Caco-2 (cell line): Measurements from ENCODE around the gene EIF2S2. TPM values are rescaled to one million over a fixed set of nuclear protein-coding genes. Genes with fewer than 3 reads are reported as not detected.

Experiments used
- BruUV-seq: library from RNA; stranded (reverse); fragments of 400-500 nt; replicated peaks from 2 replicates; lab custom pipeline; 2021; lab: Mats Ljungman, UMichigan
- CTCF ChIA-PET: fragments of 300-600 bp; sonication (Branson Sonifier 250); formaldehyde crosslinking; loops from one replicate; lab custom pipeline; 2022; ENCODE audit warnings: antibody characterized with exemption; lab: Charles Lee
- POLR2A ChIA-PET: fragments of 300-600 bp; sonication (Branson Sonifier 250); formaldehyde crosslinking; loops from one replicate; lab custom pipeline; 2022; ENCODE audit warnings: antibody characterized with exemption; lab: Charles Lee
- DNase-seq, 2 experiments: peaks; one replicate each; pipeline versions ENCODE4 v3.0.0 to v3.0.0-alpha.2; 2020 to 2022
- H3K27me3 ChIP-seq: replicated peaks from 2 replicates; pipeline ENCODE4 v1.6.0; 2011; ENCODE audit warnings: low read length; ENCODE audit not compliant: control insufficient read depth, insufficient read depth
- H3K36me3 ChIP-seq: 2 replicates; pipeline ENCODE4 v1.5.1; 2011; ENCODE audit warnings: low read length; ENCODE audit not compliant: control insufficient read depth, insufficient read depth
- H3K4me1 ChIP-seq: fragments of 250-450 bp; sonication (Bioruptor Pico); 2 replicates; pipeline ENCODE4 v1.5.1; 2020; ENCODE audit warnings: mild to moderate bottlenecking
- H3K4me3 ChIP-seq: 2 replicates; pipeline ENCODE4 v1.5.1; 2011; ENCODE audit warnings: low read depth, mild to moderate bottlenecking, control low read depth, low read length
- H3K9me3 ChIP-seq: fragments of 250-450 bp; sonication (Bioruptor Pico); 2 replicates; pipeline ENCODE4 v1.5.1; 2020; ENCODE audit warnings: mild to moderate bottlenecking, moderate library complexity
- H3K27ac Mint-ChIP-seq: one replicate; pipeline ENCODE4 v1.8.0; 2022; ENCODE audit warnings: mixed read lengths; ENCODE audit not compliant: unreplicated experiment
- H3K27me3 Mint-ChIP-seq: one replicate; pipeline ENCODE4 v1.8.0; 2022; ENCODE audit warnings: mixed read lengths; ENCODE audit not compliant: insufficient read depth, unreplicated experiment
- H3K36me3 Mint-ChIP-seq: one replicate; pipeline ENCODE4 v1.8.0; 2022; ENCODE audit warnings: mild to moderate bottlenecking, mixed read lengths; ENCODE audit not compliant: insufficient read depth, unreplicated experiment
- H3K4me1 Mint-ChIP-seq: one replicate; pipeline ENCODE4 v1.8.0; 2022; ENCODE audit warnings: low read depth, mixed read lengths; ENCODE audit not compliant: unreplicated experiment
- H3K4me3 Mint-ChIP-seq: one replicate; pipeline ENCODE4 v1.8.0; 2022; ENCODE audit warnings: mild to moderate bottlenecking, moderate library complexity, mixed read lengths; ENCODE audit not compliant: unreplicated experiment
- H3K9me3 Mint-ChIP-seq: one replicate; pipeline ENCODE4 v1.8.0; 2022; ENCODE audit warnings: mixed read lengths; ENCODE audit not compliant: unreplicated experiment
- CTCF ChIP-seq, 2 experiments: fragments of 200-600 bp in 1 of 2; IDR thresholded peaks; 1 replicate in 1 of 2; 2 replicates in 1 of 2; pipeline versions ENCODE4 v1.5.1 to v1.8.0; 2011 to 2022; ENCODE audit warnings: antibody characterized with exemption in 1 of 2, control low read depth in 1 of 2, inconsistent platforms in 1 of 2, low read depth in 1 of 2, low read length in 1 of 2, mild to moderate bottlenecking in 1 of 2, moderate library complexity in 1 of 2; ENCODE audit not compliant: insufficient read depth in 1 of 2, severe bottlenecking in 1 of 2, unreplicated experiment in 1 of 2
- intact Hi-C: fragments of 100-400 bp; cut with micrococcal nuclease; formaldehyde crosslinking; loops from one replicate; pipeline ENCODE4 v1.10.0; 2022; ENCODE audit not compliant: unreplicated experiment
- total RNA-seq: library from RNA; stranded (reverse); gene quantifications from 2 replicates; pipeline ENCODE4 v1.2.3, GENCODE V29; 2022

Gene EIF2S2
- total RNA-seq, 1 experiment from 2014 or later: 299 TPM

- Mint-ChIP-seq H3K4me3 (no peak overlapping the region), H3K9me3 (no peaks in the 10 kb centered on the region), H3K27me3 (no peaks in the 10 kb centered on the region), H3K4me1 (no peaks in the 10 kb centered on the region), H3K36me3 (peaks cover 87% of the 10 kb centered on the region), H3K27ac (no peak overlapping the region)
- BruUV-seq: no TSS peak
- no peak for TF ChIP-seq CTCF (IDR thresholded peaks at IDR 0.05; ENCODE audit: insufficient read depth in 1 of 2, low read depth in 1 of 2, low read length in 1 of 2, severe bottlenecking in 1 of 2, unreplicated experiment in 1 of 2)
- H3K36me3 ChIP-seq: peaks cover 23% of the 10 kb centered on the region
- no peak overlapping the region for H3K4me3 ChIP-seq
- H3K4me1 ChIP-seq: no peaks in the 10 kb centered on the region
- peak in 1 of 2 experiments; percentile 32 for DNase-seq
- H3K27me3 ChIP-seq: no peaks in the 10 kb centered on the region
- intact Hi-C loops: no loop called here
- H3K9me3 ChIP-seq: no peaks in the 10 kb centered on the region
- ChIA-PET CTCF (interaction anchor here (1.0 kb wide), 1 partner anchor 16 kb away, joined by 3 read pairs; no protein-coding TSS in a partner anchor), POLR2A (interaction anchor here (1.0 kb wide), 1 partner anchor 27 kb away, joined by 4 read pairs; the partner anchor contains the start of gene EIF2S2)
These were observed 26.5 kb downstream of the EIF2S2 start for GRCh38 chr20:34085544-34086040.

- BruUV-seq: no TSS peak
- Mint-ChIP-seq H3K27ac (no peak overlapping the region), H3K27me3 (no peaks in the 10 kb centered on the region), H3K9me3 (no peaks in the 10 kb centered on the region), H3K36me3 (peaks cover 82% of the 10 kb centered on the region), H3K4me1 (no peaks in the 10 kb centered on the region), H3K4me3 (no peak overlapping the region)
- H3K27me3 ChIP-seq: no peaks in the 10 kb centered on the region
- ChIA-PET POLR2A (no interaction called here), CTCF (no interaction called here)
- TF ChIP-seq CTCF (IDR thresholded peaks at IDR 0.05; ENCODE audit: insufficient read depth in 1 of 2, low read depth in 1 of 2, low read length in 1 of 2, severe bottlenecking in 1 of 2, unreplicated experiment in 1 of 2): no peak
- intact Hi-C loops: no loop called here
- no peak overlapping the region for H3K4me3 ChIP-seq
- H3K4me1 ChIP-seq: no peaks in the 10 kb centered on the region
- H3K36me3 ChIP-seq: peaks cover 24% of the 10 kb centered on the region
- H3K9me3 ChIP-seq: no peaks in the 10 kb centered on the region
- DNase-seq: peak in 1 of 2 experiments; percentile 33
These were observed 27.7 kb downstream of the EIF2S2 start for GRCh38 chr20:34084227-34084923.

- Histone ChIP-seq H3K9me3 (no peaks in the 10 kb centered on the region), H3K4me3 (no peak overlapping the region), H3K27me3 (no peaks in the 10 kb centered on the region), H3K36me3 (peaks cover 22% of the 10 kb centered on the region), H3K4me1 (no peaks in the 10 kb centered on the region)
- H3K4me1 Mint-ChIP-seq: no peaks in the 10 kb centered on the region
- intact Hi-C loops: no loop called here
- no peak overlapping the region for H3K4me3 Mint-ChIP-seq
- no peak for TF ChIP-seq CTCF (IDR thresholded peaks at IDR 0.05; ENCODE audit: insufficient read depth in 1 of 2, low read depth in 1 of 2, low read length in 1 of 2, severe bottlenecking in 1 of 2, unreplicated experiment in 1 of 2)
- H3K27ac Mint-ChIP-seq: no peak overlapping the region
- POLR2A ChIA-PET: interaction anchor here (0.9 kb wide), 1 partner anchor 29 kb away, joined by 4 read pairs; the partner anchor contains the start of gene EIF2S2
- no peaks in the 10 kb centered on the region for H3K27me3 Mint-ChIP-seq
- DNase-seq: no peak
- BruUV-seq: no TSS peak
- CTCF ChIA-PET: no interaction called here
- H3K36me3 Mint-ChIP-seq: peaks cover 80% of the 10 kb centered on the region
- no peaks in the 10 kb centered on the region for H3K9me3 Mint-ChIP-seq
These were observed 28.3 kb downstream of the EIF2S2 start for GRCh38 chr20:34083781-34084180.
